GM19468 (cell line): ENCODE results near the gene CAMTA1.

Source experiments
- ATAC-seq: cut with Tn5 transposase; IDR thresholded peaks from one replicate; pipeline ENCODE4 v1.9.1; 2021; ENCODE audit warnings: mild to moderate bottlenecking, moderate library complexity, moderate number of reproducible peaks; ENCODE audit not compliant: unreplicated experiment; ENCODE audit errors: extremely low read depth

Gene CAMTA1

DNA sequence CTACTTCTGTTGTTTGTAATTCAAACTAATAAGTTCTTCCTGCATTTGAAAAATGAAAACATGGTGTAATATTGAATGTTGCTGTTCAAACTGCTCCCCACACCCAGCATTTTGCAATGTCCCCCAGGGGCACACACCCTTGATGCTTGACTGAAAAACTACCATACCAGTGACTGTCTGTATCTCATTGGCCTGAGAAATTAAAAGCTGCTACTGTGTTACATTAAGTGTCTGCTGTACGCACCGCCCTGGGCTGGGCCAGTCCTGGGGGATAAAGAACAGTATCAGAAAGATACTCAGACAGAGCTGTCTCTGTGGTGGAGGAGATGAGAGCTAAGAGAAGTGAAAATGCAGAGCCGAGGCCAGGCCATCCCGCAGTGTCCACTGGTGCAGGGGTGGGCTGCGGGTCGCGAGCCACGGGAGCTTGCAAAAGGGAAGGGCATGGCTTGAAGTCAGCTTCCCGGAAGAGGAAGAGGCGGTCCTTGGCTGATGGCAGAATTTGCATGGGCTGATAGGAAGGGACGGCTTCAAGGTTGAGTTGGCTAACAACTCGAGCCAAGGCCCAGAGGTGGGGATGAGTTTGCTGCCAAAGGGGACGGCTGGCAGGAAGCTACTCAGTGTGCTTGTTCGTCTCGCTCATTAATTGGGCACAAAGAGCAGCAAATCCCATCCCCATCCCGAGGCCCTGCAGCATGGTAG is 656.0 kb downstream of the CAMTA1 start:
- no peak for ATAC-seq

DNA sequence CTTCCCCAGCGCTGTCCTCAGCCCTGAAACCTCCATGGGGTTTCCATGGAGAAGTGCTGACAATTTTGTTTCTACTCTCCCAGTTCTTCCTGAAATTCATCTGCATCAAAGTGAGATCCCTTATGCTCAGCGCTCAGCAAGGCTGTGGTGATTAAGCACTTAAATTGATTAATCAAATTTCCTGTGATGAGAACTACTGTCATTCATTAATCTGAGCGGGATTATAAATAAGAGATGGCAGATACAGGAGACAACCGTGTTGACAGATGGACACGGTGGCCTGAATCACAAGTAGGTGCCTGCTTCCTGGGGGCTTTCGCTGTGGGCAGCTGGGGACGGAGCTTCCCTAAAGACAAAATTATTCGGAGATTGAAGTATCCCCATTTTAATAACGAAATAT is 656.8 kb downstream of the CAMTA1 start:
- no peak for ATAC-seq

GRCh38 chr1:7442918-7443317 is 657.7 kb downstream of the CAMTA1 start:
- ATAC-seq, result no peak

DNA sequence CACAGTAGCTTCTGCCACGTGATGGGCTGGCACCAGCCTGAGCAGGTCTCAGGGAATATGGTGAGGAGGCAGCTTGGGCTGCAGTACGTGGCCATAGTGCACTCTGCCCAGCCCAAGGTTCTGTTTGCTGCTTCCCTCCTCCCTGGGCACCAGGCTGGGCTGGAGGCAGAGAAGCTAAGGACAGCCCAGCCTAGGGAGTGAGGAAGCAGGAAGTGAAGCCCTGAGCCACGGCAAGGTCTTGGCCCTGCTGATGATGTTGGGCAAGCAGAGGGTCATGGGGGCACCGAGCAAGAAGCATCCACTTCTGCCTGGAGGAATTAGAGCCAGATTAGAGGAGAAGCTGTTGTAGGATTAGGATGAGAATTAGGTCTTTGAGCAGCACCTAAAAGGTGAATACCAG is 659.1 kb downstream of the CAMTA1 start:
- ATAC-seq, result no peak

GRCh38 chr1:7447093-7447492 is 661.8 kb downstream of the CAMTA1 start:
- no peak for ATAC-seq

DNA sequence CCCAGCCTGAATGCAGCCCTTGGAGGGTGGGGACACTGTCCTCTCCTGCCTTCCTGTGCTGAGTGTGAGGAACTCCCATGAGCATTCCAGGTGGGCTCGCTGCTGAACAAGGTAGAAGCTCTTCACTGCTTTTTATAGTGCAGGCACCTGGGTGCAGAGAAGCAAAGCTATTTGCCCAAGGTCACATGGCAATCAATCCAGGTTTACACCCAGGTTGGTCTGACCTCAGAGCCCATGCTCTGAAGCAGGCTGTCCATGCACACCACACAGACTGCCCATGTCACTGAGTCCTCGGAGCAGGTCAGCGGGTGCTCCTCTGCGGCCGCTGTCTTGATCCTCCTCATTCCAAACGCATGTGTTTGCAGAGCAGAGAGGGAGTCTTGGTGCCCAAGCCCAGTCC is 662.5 kb downstream of the CAMTA1 start:
- no peak for ATAC-seq

- ATAC-seq, result no peak
Observed at GRCh38 chr1:7448986-7449385, 663.7 kb downstream of the CAMTA1 start.

DNA sequence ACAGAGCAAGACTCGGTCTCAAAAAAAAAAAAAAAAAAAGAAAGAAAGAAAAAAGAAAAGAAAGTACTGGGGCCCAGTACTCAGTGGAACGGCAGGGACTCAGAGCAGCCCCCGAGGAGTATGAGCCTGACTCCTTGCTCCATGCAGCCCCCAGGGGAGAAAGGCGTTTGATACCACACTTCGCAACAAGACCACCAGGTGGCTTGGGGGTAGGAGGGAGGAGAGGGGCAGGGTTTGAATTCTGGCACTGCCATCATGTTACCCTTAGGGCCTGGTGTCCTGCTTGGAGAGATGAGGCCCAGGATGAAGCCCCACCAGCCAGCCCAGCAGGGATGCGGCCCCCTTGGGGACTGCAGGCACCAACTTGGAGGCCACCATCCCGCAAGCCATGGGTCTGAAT is 664.5 kb downstream of the CAMTA1 start:
- no peak for ATAC-seq

DNA sequence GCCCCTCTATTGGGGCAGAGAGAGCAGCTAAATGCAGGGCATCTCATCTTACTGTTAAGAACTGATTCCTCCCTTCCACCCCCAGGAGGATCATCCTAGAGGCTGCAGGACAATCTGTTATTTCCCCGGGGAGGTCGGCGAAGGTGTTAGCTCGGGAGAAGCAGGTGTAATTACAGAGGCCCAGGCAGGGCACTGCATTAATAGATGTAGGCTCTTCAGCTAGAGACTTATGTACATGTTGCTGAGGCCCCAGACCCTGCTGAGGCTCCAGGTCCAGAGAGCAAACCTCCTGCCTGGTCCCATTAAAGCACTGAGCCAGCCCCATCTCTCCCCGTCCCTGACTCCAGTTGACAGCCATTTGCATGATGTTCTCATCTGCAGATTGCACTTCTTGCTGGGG is 665.6 kb downstream of the CAMTA1 start:
- no peak for ATAC-seq

GRCh38 chr1:7453038-7453437 is 667.8 kb downstream of the CAMTA1 start:
- ATAC-seq, result no peak

- ATAC-seq, result no peak
Observed at GRCh38 chr1:7454052-7454815, 669.0 kb downstream of the CAMTA1 start.

GRCh38 chr1:7454895-7455784 is 669.9 kb downstream of the CAMTA1 start:
- ATAC-seq, result no peak

DNA sequence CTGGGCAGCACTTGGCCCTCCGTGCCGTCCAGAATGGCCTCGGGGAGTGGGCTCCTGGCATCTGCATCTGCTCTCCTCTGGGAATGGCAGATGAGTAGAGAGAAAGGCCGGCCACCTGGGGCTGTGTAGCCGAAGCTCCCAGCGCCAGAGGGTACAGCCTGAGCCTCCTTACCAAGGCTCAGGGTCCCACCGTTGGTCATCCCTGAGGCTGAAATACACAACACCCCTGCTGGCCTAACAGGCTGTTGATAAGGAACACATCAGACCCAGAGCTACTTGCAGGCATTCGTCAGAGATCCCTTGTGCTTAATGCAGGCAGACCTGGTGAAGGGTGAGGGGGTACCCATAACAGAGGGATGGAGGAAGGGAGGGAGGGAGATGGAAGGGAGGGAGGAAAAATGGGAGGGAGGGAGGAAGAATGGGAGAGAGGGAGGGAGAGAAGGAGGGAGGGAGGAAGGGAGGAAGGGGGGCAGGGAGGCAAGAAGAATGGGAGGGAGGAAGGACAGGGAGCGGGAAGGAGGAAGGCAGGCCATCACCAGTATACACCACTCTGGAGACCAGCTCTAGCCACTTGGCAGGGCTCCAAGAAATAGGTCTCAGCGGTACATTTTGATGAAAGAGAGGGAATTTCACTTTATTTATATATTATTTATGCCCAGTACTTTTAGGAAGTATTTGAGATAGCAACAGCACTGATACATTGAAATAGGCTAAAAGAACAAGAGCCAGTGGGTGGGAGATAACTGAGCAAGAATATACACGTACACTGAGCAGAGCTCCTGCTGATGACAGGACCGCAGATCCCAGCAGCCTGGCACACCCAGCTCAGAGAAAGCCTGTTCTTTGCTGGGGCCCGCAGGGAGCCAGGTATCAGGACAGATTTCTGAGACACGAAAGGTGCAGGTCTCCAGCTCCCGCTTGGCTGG is 670.8 kb downstream of the CAMTA1 start:
- no peak for ATAC-seq

DNA sequence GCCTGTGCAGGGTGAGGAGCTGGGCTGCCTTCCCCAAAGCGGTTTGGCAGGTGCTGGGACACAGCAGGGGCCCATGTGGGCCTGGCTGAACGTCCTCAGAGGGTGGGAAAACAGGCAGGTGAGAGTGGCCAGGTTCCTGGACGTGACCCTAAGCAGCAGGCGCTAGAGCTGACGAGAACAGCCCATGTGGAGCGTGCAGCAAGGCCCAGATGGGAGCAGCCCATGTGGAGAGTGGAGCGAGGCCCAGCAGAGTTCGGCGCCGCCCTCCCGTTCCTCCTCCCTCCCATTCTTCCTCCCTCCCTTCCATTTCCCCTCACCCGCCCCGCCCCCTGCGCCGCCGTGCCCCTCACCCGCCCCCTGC is 671.4 kb downstream of the CAMTA1 start:
- ATAC-seq, result no peak

GRCh38 chr1:7457811-7458210 is 672.6 kb downstream of the CAMTA1 start:
- ATAC-seq, result no peak

GRCh38 chr1:7458946-7459345 is 673.7 kb downstream of the CAMTA1 start:
- no peak for ATAC-seq

- no peak for ATAC-seq
Observed at GRCh38 chr1:7459914-7460313, 674.7 kb downstream of the CAMTA1 start.

DNA sequence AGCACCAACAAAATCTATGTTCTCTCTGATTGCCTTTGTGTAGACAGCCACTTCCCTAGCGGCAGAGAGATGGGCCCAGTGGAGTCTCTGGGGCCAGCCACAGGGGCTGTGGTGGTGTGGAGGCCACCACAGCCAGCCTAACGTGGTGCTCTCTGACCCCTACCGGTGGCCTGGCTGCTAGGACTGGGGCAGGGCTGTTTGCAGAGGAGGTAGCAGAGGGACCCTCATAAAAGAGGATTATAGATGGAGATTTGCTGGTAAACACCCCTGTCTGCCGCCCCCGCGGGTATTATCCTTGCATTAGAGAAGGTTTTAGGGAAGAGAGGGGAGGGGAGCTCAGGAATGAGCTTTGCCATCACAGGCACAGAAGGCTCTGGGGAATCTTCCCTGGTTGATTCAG is 675.6 kb downstream of the CAMTA1 start:
- ATAC-seq, result no peak

DNA sequence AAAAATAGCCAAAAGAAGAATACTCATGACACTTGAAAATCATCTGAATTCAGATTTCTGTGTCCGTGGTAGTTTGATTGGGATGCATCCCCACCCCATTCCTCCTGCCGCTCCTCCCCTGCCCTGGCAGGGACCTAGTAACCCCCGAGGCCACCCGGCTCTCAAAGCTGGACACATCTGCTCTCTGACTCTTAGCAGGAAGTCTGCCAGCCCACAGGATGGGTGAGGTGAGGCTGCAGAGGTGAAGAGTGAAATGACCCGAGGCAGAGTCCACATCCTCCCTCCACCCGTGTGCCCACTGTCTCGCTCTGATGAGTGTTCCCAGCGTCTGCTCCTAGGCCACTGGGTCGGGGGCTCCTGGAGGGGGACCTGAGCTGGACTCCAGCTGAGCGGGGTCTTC is 677.4 kb downstream of the CAMTA1 start:
- no peak for ATAC-seq

GRCh38 chr1:7463526-7463925 is 678.3 kb downstream of the CAMTA1 start:
- no peak for ATAC-seq
